GM19397 (cell line): ENCODE results near the gene NCF4.

ENCODE experiments used
- ATAC-seq: cut with Tn5 transposase; IDR thresholded peaks from one replicate; pipeline ENCODE4 v1.9.1; 2021; ENCODE audit warnings: mild to moderate bottlenecking, moderate library complexity; ENCODE audit not compliant: unreplicated experiment

Gene NCF4

GRCh38 chr22:36860821-36861659 lies at the start of gene NCF4:
TSS of gene NCF4 (plus strand) at chr22:36861006. CDS start at chr22:36861172, 166 bp downstream.
- ATAC-seq, result peak; percentile 60

GRCh38 chr22:36811094-36811800 lies 49.6 kb upstream of the NCF4 start:
- ATAC-seq, result no peak

- no peak for ATAC-seq
Observed at GRCh38 chr22:36814801-36815200, 46.0 kb upstream of the NCF4 start.

- no peak for ATAC-seq
Observed at GRCh38 chr22:36815558-36816338, 45.1 kb upstream of the NCF4 start.

- no peak for ATAC-seq
Observed at GRCh38 chr22:36816339-36816635, 44.5 kb upstream of the NCF4 start.

GRCh38 chr22:36816636-36817524 lies 43.9 kb upstream of the NCF4 start, which contains the start of gene PVALB:
TSS of gene PVALB (minus strand) at chr22:36817035. CDS start at chr22:36817005, 30 bp downstream.
- no peak for ATAC-seq

- ATAC-seq, result no peak
Observed at GRCh38 chr22:36817525-36817848, 43.3 kb upstream of the NCF4 start.

- no peak for ATAC-seq
Observed at GRCh38 chr22:36818010-36818642, 42.7 kb upstream of the NCF4 start.

- no peak for ATAC-seq
Observed at GRCh38 chr22:36819112-36819511, 41.7 kb upstream of the NCF4 start.

- no peak for ATAC-seq
Observed at GRCh38 chr22:36822581-36822980, 38.2 kb upstream of the NCF4 start.

- ATAC-seq, result no peak
Observed at GRCh38 chr22:36823186-36823839, 37.5 kb upstream of the NCF4 start.

- ATAC-seq, result no peak
Observed at GRCh38 chr22:36824655-36825054, 36.2 kb upstream of the NCF4 start.

- no peak for ATAC-seq
Observed at GRCh38 chr22:36826262-36826661, 34.5 kb upstream of the NCF4 start.

GRCh38 chr22:36828815-36829214 lies 32.0 kb upstream of the NCF4 start:
- ATAC-seq, result no peak

- no peak for ATAC-seq
Observed at GRCh38 chr22:36829370-36830002, 31.3 kb upstream of the NCF4 start.

- ATAC-seq, result no peak
Observed at GRCh38 chr22:36830601-36831000, 30.2 kb upstream of the NCF4 start.

GRCh38 chr22:36831206-36831605 lies 29.6 kb upstream of the NCF4 start:
- no peak for ATAC-seq

GRCh38 chr22:36831717-36832116 lies 29.1 kb upstream of the NCF4 start:
- no peak for ATAC-seq

- no peak for ATAC-seq
Observed at GRCh38 chr22:36833073-36833472, 27.7 kb upstream of the NCF4 start.
